NCI-H82 treated with DMSO at 0.1 percent for 48 hours (cell line): Measurements from ENCODE around the gene ITM2C.

Source experiments
- DNase-seq: peaks from one replicate; lab custom pipeline; 2025; ENCODE audit not compliant: unreplicated experiment; lab: John Stamatoyannopoulos, UW

Gene ITM2C

GRCh38 chr2:230850358-230850658, 14.4 kb upstream of the ITM2C start:
- no peak for DNase-seq

- DNase-seq, result no peak
Observed at GRCh38 chr2:230852113-230852512, 12.6 kb upstream of the ITM2C start.

DNA sequence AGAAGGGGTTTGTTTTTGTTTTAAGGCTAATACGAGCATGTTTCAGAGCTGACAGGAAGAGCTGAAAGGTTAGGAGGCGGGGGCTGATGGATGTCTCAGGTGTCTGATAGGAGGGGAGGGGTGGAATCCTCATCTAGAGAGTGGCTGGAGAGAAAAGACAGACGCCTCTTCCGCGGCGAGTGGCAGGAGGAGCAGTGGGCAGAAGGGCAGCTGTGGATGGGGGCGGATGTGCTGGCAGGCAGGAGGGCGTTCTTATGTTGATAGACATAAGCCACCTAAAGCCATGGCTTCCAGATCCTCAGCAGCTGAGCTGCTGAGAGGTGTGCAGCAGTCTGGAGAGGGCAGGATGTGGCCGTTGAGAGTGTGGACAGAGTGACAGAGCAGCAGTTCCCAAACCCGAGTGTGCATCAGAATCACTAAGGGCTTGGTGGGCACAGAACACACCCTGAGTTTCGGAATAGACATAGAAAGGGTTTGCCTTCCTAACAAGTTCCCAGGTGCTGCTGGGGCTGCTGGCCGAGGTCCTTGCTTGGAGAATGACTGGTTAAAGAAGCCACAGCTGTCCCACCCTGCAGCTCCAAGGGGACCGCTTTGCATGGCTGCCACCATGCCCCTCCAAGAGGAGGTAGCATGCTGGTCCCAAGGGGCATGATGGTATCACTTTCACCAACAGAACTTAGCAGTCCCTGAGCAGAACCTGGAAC, 3.0 kb upstream of the ITM2C start:
- DNase-seq, result no peak

- DNase-seq, result no peak
Observed at GRCh38 chr2:230862292-230862691, 2.5 kb upstream of the ITM2C start.

DNA sequence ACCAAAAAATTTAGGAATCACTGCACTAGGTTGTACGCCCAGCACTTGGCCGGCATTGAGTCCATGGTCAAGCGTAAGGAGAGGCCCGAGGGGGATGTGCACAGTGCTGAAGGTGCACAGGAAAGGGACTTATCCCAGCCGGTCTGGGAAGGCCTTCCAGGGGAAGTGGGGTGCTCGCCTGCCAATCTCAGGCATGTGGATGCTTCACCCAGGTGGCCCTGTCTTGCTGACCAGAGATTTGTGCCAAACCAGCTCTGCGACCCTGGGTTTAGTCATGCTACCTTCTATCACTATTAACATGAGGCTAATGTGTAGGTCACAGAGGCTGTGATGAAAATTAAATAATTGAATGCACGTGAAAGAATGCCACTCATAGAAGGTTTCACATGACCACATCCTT, 1.7 kb upstream of the ITM2C start:
- DNase-seq, result no peak

DNA sequence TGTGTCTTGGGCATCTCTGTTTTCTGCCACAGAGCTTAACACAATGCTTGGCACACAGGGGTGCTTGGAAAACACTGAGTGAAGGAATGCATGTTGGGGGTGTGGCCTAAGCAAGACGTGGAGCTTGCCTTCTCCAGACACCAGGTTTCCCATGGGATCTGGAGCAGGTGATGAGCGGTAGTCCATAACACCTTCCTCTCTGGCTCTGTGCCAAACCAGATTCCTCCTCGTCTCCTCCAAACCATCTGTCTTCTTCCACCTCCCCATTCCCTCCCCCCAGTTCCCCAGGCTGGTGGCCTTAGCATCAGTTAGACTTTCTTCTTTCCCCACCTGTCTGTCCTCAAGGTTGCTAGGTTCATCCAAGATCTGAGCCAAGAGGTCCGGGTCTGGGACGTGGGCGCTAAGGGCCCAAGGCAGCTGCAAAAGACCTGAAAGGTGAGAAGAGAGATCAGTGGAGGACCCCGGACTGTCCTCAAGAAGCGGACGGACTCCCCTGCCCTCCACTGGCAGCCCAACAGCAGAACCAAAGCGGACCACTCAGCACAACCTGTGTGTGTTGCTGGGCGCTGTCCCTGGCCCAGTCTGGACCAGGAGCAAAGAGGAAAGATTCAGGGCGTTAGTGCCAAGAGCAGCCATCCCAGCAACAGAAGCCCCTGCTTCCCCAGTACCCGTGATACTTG, 1.2 kb upstream of the ITM2C start:
- peak; percentile 82 for DNase-seq

- DNase-seq, result no peak
Observed at GRCh38 chr2:230864122-230864604, 579 bp upstream of the ITM2C start.

DNA sequence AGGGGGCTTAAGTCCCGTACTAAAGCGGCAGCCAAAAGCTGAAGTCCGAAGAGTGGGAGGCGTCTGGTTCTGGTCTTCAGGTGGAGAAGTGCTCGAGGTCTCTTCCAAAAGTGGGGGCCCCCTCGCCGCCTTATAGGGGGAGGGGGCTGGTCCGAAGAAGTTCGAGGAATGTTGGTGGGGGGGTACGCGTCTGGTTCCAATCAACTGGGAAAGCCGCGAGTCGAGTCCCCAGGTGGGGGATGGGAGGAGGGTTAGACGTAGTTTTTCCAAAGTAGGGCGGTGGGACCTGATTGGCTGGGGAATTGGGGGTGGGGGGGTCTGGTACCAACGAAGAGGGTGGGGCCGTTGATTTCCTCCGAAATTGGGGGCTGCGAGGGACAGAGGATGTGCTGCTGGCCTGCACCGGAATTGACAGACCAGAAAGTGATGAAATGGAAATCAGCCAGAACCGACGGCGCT, 594 bp downstream of the ITM2C start:
- DNase-seq, result no peak

GRCh38 chr2:230865766-230866755, 1.3 kb downstream of the ITM2C start:
- no peak for DNase-seq

DNA sequence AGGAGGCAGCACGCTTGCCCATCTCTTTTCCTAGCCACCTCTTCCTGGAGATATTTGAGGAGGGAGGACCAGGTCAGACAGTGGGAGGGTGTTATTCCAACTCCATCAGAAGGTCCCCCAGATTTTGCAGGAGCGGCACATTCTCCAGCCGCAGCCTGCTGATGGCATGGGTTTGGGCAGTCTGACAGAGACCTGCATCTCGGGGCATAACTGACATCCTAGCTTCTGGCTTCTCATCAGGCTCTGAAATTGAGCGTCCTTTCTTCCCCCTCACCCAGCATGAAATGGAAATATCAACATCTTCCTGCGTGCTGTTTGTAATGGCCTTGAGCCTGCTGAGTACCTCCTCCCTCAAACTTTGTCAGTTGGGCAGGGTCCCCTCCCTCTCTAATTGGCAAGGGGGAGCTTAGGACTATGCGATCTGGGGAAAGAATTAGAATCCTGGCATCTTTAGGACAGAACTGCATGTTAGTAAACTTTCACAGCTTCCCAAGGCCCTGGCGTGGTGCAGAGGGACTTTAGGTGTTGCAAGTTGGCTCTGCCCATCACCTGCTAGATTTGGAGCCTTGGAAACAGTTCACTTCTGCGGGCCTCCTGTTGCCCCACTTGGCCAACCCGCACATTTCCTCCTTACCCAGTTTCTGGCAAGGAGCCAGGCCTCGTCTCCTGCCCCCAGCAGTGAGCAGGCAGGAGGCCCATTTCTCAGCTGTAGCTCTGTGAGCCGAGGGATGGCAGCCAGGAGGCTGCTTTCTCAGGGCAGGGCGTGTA, 2.2 kb downstream of the ITM2C start:
- no peak for DNase-seq

DNA sequence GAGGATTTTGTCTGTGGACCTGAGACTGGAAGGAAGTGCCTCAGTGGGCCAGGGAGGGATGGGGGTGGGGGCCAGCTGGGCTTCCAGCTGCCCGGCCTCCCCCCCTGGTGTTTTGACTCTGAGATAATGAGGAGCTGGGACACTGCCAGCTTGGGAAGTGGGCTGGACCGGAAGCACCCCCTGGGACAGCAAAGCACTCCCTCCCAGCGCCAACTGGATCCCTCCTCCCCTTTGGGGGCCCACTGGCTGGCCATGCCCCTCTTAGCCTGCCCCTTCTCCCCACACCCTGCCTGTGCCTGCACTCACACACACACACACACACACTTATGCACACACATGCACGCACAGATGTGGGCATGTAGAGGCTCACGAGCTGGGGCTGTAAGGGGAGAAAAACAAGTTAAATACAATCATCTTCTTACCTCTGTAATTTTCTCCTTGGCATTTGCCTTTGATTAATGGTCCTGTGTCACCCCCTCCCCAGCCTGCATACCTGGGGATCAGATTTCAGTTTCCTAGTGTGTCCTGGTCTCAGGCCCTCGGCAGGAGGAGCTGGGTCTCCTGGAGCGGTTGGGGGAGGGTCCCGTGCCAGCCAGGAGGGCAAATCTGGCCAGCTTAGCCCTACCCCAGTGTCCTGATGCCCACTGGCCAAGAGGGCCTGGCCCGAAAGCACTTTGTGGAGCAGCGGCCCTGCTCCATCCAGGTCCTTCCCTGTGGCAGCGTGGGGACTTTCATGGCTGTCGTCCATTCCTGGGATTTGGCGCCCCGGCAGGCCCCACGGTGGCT, 3.6 kb downstream of the ITM2C start:
- DNase-seq, result no peak

DNA sequence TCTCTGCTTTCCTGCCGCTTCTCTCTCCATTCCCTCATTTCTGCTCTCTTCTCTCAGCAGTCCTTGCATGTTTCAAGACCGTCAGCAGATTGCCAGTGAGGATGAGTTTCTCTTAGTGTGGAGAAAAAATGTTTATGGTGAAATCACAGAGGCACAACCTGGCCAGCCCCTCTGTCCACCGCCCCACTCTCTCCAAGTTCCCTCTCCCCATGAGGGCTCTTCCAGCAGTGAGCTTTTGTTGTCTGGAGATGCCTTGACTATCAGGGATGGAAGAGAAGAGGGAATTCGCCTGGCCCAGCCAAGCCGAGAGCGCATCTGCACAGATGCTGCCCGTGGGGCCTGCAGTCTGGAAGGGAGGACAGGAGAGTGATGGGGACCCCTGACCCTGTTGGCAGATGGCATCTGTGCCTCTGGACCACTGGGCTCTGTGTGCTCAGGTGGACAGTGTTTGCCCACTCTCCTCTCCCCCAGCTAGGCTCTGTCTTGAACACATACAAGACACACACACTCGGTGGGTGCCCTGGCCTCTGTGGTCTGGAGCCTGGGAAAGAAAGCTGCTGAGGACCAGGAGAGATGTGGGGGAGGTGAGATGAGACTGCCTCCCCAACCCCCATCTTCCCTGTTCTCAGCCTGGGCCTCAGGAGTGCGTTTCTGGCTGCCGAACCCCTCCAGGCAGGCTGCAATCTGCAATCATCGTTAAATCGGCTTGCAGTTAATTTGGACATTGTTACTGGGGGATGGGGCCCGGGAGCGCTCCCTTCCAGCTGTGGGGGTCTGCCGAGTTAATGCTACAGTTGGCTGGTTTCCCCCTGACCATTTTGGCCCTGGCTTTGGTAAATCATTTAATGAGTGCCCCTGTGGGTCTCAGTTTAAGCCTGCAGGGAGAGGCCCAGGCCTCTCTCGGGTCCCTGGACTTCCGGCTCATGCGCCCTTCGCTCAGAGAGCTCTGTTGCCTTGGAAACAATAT, 4.5 kb downstream of the ITM2C start:
- no peak for DNase-seq

DNA sequence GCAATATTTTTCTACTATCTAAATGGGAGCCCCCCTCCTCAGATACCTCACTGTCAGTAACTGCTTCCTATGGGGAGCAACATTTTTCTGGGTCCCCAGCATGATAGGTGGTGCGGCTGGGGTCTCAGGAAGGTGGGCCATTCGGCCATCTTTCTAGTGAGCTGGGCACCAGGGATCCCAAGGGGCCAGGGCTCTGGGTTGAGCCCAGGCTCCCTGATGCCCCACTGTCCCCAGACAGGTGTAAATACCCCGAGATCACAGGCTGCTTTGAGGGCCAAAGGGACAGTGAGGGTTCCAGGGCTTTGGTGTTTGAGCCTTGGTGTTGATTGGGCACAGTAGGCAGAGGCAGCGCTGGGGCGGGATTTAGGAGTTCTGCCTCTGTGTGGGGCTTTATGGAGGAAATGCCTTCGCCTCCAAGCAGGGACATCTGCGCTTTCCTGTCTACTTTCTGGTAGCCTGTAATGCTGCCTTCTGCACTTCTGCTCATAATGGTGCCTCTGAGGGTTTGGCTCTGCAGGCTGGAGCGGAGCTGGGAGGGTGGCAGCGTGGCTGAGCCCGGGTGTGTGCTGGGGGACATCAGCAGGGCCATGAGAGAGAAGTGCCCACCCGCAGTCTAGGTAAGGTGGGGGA, 5.3 kb downstream of the ITM2C start:
- DNase-seq, result no peak

- DNase-seq, result peak; percentile 73
Observed at GRCh38 chr2:230870544-230871360, 6.0 kb downstream of the ITM2C start.

DNA sequence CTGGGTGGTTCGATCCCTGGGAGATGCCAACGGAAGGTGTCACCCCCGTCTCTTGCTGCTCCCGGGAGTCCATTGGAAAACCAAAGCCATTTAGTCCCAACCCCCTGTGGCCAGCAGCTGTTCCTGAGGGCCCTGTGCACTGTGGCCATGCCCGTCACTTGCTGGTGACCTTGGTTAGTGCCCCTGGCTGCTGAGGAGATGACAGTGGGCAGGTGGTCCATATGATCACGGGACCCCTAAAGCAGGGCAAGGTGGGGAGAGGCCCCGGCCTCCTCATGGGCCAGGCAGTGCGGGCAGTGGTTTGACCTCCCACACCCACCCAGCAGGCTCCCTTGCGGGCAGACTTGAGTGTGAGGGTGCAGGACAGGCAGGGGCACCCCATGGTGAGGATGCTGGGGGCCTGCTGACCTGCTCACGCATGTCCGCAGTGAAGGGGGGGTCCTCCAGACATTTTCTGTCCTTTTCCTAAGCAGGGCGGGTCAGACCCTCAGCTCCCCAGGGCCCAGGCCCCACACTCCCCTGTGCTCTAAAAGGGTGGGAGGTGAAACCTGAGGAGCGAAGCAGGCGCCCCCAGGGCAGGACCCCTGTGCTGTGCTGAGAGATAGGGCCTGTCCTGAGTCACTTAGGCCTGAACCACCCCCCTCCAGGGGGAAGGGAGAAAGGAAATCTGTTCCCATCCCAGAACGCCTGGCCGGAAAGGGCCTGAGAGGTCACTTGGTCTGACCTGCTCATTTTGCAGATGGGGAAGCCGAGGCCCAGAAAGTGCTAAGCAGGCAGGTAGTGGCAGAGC, 6.8 kb downstream of the ITM2C start:
- DNase-seq, result no peak

- no peak for DNase-seq
Observed at GRCh38 chr2:230872151-230872967, 7.6 kb downstream of the ITM2C start.
